ENCODE measurements around the gene CLASP2. TPM values are rescaled to one million over a fixed set of nuclear protein-coding genes. Genes with fewer than 3 reads are reported as not detected.
A peak's percentile ranks its signal among the peaks of the same experiment; 100 is the strongest.

Gene CLASP2
- total and polyA plus RNA-seq, 7 donors: 4.8 to 122 (median 77.7) TPM

DNA sequence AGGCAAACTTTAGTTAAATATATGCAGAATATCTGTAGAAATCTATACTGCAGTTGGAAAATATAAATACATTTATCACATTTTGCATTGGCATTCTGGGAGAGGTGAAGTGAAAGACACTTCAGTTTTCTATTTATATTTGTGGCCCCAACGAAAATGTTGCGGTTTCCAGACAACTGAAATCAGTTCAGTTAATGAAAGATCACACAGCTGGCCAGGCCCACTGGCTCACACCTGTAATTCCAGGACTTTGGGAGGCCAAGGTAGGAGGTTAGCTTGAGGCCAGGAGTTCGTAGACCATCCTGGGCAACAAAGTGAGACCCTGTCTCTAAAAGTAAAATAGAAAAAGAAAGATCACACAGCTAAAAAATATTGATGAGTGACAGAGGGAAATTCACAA lies 11.9 kb upstream of the CLASP2 start:
- Histone ChIP-seq H3K36me3 (no peaks in the 10 kb centered on the region), H3K27me3 (no peaks in the 10 kb centered on the region), H3K27ac (no peak overlapping the region), H3K4me3 (no peak overlapping the region), H3K9me3 (no peaks in the 10 kb centered on the region), H3K4me1 (no peaks in the 10 kb centered on the region)
- TF ChIP-seq, protein P1, sequence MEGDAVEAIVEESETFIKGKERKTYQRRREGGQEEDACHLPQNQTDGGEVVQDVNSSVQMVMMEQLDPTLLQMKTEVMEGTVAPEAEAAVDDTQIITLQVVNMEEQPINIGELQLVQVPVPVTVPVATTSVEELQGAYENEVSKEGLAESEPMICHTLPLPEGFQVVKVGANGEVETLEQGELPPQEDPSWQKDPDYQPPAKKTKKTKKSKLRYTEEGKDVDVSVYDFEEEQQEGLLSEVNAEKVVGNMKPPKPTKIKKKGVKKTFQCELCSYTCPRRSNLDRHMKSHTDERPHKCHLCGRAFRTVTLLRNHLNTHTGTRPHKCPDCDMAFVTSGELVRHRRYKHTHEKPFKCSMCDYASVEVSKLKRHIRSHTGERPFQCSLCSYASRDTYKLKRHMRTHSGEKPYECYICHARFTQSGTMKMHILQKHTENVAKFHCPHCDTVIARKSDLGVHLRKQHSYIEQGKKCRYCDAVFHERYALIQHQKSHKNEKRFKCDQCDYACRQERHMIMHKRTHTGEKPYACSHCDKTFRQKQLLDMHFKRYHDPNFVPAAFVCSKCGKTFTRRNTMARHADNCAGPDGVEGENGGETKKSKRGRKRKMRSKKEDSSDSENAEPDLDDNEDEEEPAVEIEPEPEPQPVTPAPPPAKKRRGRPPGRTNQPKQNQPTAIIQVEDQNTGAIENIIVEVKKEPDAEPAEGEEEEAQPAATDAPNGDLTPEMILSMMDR (IDR thresholded peaks at IDR 0.05): no peak
- TF ChIP-seq POLR2AphosphoS5 (IDR thresholded peaks at IDR 0.05) (no peak), EP300 (IDR thresholded peaks at IDR 0.05) (no peak), POLR2A (IDR thresholded peaks at IDR 0.05) (no peak)
- 82 to 86% methylated on average over 3 of the region's 3 CpGs for WGBS, 2 donors
- intact Hi-C loops (cut with DNase I): no loop called here
- no peak for DNase-seq

DNA sequence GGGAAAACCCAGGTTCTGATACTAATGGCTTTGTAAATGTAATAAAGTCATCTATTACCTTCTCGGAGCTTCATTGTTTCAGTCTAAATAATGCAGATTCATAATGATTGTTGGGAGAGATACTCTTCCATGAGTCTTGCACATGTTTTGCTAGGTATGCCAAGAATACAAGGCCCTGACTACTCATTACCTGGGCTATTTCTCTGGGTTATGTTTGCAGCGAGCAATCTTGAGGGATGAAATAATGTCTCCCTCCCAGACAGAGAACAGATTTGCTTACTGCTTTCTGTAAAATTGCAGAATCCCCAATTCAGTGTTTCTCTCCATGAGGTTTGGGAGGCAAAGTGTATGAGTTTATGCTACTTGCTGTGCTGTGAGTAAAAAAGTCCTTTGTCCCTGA lies 6.2 kb upstream of the CLASP2 start:
- Histone ChIP-seq H3K9me3 (no peaks in the 10 kb centered on the region), H3K4me1 (no peaks in the 10 kb centered on the region), H3K4me3 (no peak overlapping the region), H3K36me3 (no peaks in the 10 kb centered on the region), H3K27me3 (no peaks in the 10 kb centered on the region), H3K27ac (no peak overlapping the region)
- intact Hi-C loops (cut with DNase I): no loop called here
- TF ChIP-seq EP300 (IDR thresholded peaks at IDR 0.05) (no peak), POLR2AphosphoS5 (IDR thresholded peaks at IDR 0.05) (no peak), POLR2A (IDR thresholded peaks at IDR 0.05) (no peak)
- TF ChIP-seq, protein P1 (IDR thresholded peaks at IDR 0.05): no peak
- 94 to 98% methylated on average over 2 of the region's 2 CpGs for WGBS, 2 donors
- DNase-seq: no peak

DNA sequence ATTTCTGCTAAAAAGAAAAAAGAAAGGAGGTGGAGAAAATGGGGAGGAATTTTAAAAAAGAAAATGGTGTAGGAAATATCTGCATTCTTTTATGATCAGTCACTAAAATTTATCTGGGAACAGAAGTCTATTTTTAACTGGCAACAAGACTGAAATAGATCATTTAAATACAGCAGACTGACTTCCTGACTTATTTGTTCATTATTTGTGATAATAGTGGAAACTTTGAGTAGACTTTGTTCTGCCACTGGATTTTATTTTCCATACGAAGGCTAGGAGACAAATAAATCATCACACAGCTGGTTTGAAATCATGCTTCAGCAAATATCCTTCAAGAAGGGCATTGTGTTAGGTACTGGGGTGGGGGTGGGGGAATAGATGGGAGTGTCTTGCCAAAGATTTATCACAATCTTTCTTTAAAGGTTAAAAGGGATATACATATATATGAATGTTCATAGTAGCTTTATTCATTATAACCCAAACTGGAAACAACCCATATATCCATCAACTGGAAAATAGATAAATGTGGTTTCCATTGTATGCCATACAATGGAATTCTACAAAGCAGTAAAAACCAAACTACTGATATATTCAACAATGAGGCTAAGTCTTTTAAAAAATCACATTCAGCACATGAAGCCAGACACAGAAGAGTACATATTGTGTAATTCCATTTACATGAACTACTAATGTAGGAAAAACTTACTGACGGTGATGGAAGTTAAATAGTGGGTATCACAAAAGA lies 4.7 kb upstream of the CLASP2 start:
- Histone ChIP-seq H3K27ac (peak overlapping the region in 1 of 4 donors; percentile 0), H3K36me3 (no peaks in the 10 kb centered on the region), H3K4me1 (peaks cover 0 to 5% (median 0%) of the 10 kb centered on the region in 4 donors), H3K9me3 (no peaks in the 10 kb centered on the region), H3K27me3 (no peaks in the 10 kb centered on the region), H3K4me3 (no peak overlapping the region)
- intact Hi-C loops (cut with DNase I): no loop called here
- WGBS, 2 donors: 50 to 65% methylated on average over 2 of the region's 2 CpGs
- TF ChIP-seq, protein P1 (IDR thresholded peaks at IDR 0.05): no peak
- TF ChIP-seq POLR2AphosphoS5 (IDR thresholded peaks at IDR 0.05) (no peak), EP300 (IDR thresholded peaks at IDR 0.05) (no peak), POLR2A (IDR thresholded peaks at IDR 0.05) (no peak)
- DNase-seq: no peak

GRCh38 chr3:33722191-33722590 lies 4.1 kb upstream of the CLASP2 start:
- Histone ChIP-seq H3K4me1 (peaks cover 0 to 5% (median under 1%) of the 10 kb centered on the region in 4 donors), H3K9me3 (no peaks in the 10 kb centered on the region), H3K27me3 (no peaks in the 10 kb centered on the region), H3K4me3 (no peak overlapping the region), H3K36me3 (no peaks in the 10 kb centered on the region), H3K27ac (no peak overlapping the region)
- DNase-seq: no peak
- TF ChIP-seq EP300 (IDR thresholded peaks at IDR 0.05) (no peak), POLR2A (IDR thresholded peaks at IDR 0.05) (no peak), POLR2AphosphoS5 (IDR thresholded peaks at IDR 0.05) (no peak)
- TF ChIP-seq, protein P1 (IDR thresholded peaks at IDR 0.05): no peak
- intact Hi-C loops (cut with DNase I): no loop called here
- 85 to 92% methylated on average over 1 of the region's 1 CpG for WGBS, 2 donors
